GM12864 (cell line): ENCODE data around the gene GSTM4.

ENCODE experiments used
- DNase-seq: peaks from one replicate; pipeline ENCODE4 v3.0.0-alpha.2; 2011; ENCODE audit warnings: low read depth
- H3K4me3 ChIP-seq: 2 replicates; pipeline ENCODE4 v1.5.1; 2011; ENCODE audit warnings: mild to moderate bottlenecking, low read depth, low read length, control low read depth
- CTCF ChIP-seq: IDR thresholded peaks from 2 replicates; pipeline ENCODE4 v1.5.1; 2011; ENCODE audit warnings: low read depth, mild to moderate bottlenecking, moderate library complexity, low read length, control low read depth, inconsistent platforms; ENCODE audit errors: missing control alignments

GSTM4 gene

GRCh38 chr1:109630081-109630897 lies 25.6 kb upstream of the GSTM4 start:
- TF ChIP-seq CTCF, result no peak

GRCh38 chr1:109630898-109631512 lies 24.9 kb upstream of the GSTM4 start:
- TF ChIP-seq CTCF, result no peak
- no peak for DNase-seq
- H3K4me3 ChIP-seq, result no peak overlapping the region

More at GRCh38 chr1:109630081-109630897, 25.6 kb upstream of the GSTM4 start:
- no peak overlapping the region for H3K4me3 ChIP-seq
- DNase-seq, result no peak

GRCh38 chr1:109631513-109632505 lies 24.1 kb upstream of the GSTM4 start:
- H3K4me3 ChIP-seq, result no peak overlapping the region
- DNase-seq, result no peak
- no peak for TF ChIP-seq CTCF

GRCh38 chr1:109632671-109633346 lies 23.1 kb upstream of the GSTM4 start:
- no peak for TF ChIP-seq CTCF
- no peak overlapping the region for H3K4me3 ChIP-seq
- no peak for DNase-seq

GRCh38 chr1:109634292-109634691 lies 21.6 kb upstream of the GSTM4 start:
- TF ChIP-seq CTCF, result no peak
- DNase-seq, result peak; percentile 47
- no peak overlapping the region for H3K4me3 ChIP-seq
